MCF 10A (cell line): ENCODE data around the gene ADIG. TPM values are rescaled to one million over a fixed set of nuclear protein-coding genes. Genes with fewer than 3 reads are reported as not detected.

Source experiments
- BruUV-seq: library from RNA; stranded (reverse); fragments of 400-500 nt; replicated peaks from 2 replicates; lab custom pipeline; 2021; lab: Mats Ljungman, UMichigan
- CTCF ChIA-PET: fragments of 300-600 bp; sonication (Branson Sonifier 250); formaldehyde crosslinking; extraction: SDS; loops from one replicate; lab custom pipeline; 2021; ENCODE audit warnings: antibody characterized with exemption, inconsistent platforms; lab: Yijun Ruan, JAX
- POLR2A ChIA-PET: fragments of 300-600, 350-650 bp; sonication (Branson Sonifier 250); formaldehyde crosslinking; extraction: SDS; loops from one replicate; lab custom pipeline; 2020; ENCODE audit warnings: antibody characterized with exemption, inconsistent platforms; lab: Yijun Ruan, JAX
- DNase-seq: peaks from one replicate; pipeline ENCODE4 v3.0.0-alpha.2; 2018; ENCODE audit not compliant: unreplicated experiment
- H3K27ac Mint-ChIP-seq: one replicate; pipeline ENCODE4 v1.8.0; 2022; ENCODE audit warnings: mild to moderate bottlenecking, low read depth, mixed read lengths; ENCODE audit not compliant: unreplicated experiment
- H3K27me3 Mint-ChIP-seq: one replicate; pipeline ENCODE4 v1.8.0; 2022; ENCODE audit warnings: mixed read lengths; ENCODE audit not compliant: insufficient read depth, unreplicated experiment
- H3K36me3 Mint-ChIP-seq: one replicate; pipeline ENCODE4 v1.8.0; 2022; ENCODE audit warnings: mild to moderate bottlenecking, moderate library complexity, mixed read lengths; ENCODE audit not compliant: insufficient read depth, unreplicated experiment
- H3K4me1 Mint-ChIP-seq: one replicate; pipeline ENCODE4 v1.8.0; 2022; ENCODE audit warnings: mixed read lengths; ENCODE audit not compliant: insufficient read depth, unreplicated experiment
- H3K4me3 Mint-ChIP-seq: one replicate; pipeline ENCODE4 v1.8.0; 2022; ENCODE audit warnings: mild to moderate bottlenecking, moderate library complexity, mixed read lengths; ENCODE audit not compliant: unreplicated experiment
- H3K9me3 Mint-ChIP-seq: one replicate; pipeline ENCODE4 v1.8.0; 2022; ENCODE audit warnings: mixed read lengths; ENCODE audit not compliant: unreplicated experiment
- intact Hi-C: fragments of 100-400 bp; cut with micrococcal nuclease; formaldehyde crosslinking; loops from 2 replicates; pipeline ENCODE4 v1.14.1; 2022
- total RNA-seq: library from RNA; stranded (reverse); gene quantifications from 2 replicates; pipeline ENCODE4 v1.2.3, GENCODE V29; 2022
- TF ChIP-seq, protein P1 (sequence below): fragments of 200-600 bp; IDR thresholded peaks from one replicate; pipeline ENCODE4 v1.8.0; 2022; ENCODE audit warnings: antibody characterized with exemption, mild to moderate bottlenecking; ENCODE audit not compliant: unreplicated experiment

The ADIG gene
- total RNA-seq, 1 experiment from 2014 or later: not detected

DNA sequence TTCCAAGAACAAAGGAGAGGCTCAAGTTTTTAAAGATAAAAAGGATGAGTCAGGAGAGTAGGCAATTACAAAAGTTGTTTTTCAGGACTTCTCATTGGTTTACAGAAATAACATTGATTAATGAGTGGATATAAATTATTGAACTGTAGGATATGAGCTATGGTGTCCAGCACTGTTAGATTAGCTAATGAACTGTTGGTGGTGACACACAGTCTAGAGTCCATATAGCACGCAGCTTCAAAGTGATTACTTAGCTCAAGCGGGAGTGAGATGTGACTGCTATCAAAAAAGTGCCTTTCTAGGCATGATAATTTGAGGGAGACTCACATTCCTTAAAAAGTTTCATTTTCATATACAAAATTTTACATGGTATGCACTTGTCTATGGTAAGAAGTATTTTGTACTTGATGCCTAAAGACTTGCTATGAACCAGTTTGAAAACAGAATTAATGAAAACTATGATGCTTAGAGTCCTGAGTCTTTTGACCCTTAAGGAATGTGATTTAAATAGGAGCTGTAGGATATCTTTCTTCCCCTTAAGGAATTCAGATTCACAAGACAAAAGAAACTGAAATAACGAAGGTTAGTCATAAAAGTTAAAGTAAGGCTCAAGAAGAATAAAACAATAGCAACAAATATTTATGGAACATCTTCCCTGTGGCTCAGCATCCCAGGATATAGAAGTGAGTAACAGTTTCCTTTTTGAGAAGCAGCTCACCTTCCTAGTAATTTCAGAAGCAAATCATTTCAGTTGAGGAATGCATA is 22.2 kb upstream of the ADIG start:
- CTCF ChIA-PET: interaction anchor here (0.6 to 1.7 kb wide), 2 partner anchors 10 to 20 kb away, joined by 3 to 4 read pairs; no protein-coding TSS in a partner anchor
- Mint-ChIP-seq H3K4me1 (no peaks in the 10 kb centered on the region), H3K27me3 (no peaks in the 10 kb centered on the region), H3K36me3 (peaks cover 50% of the 10 kb centered on the region), H3K4me3 (no peak overlapping the region), H3K9me3 (no peaks in the 10 kb centered on the region), H3K27ac (no peak overlapping the region)
- TF ChIP-seq, protein P1, sequence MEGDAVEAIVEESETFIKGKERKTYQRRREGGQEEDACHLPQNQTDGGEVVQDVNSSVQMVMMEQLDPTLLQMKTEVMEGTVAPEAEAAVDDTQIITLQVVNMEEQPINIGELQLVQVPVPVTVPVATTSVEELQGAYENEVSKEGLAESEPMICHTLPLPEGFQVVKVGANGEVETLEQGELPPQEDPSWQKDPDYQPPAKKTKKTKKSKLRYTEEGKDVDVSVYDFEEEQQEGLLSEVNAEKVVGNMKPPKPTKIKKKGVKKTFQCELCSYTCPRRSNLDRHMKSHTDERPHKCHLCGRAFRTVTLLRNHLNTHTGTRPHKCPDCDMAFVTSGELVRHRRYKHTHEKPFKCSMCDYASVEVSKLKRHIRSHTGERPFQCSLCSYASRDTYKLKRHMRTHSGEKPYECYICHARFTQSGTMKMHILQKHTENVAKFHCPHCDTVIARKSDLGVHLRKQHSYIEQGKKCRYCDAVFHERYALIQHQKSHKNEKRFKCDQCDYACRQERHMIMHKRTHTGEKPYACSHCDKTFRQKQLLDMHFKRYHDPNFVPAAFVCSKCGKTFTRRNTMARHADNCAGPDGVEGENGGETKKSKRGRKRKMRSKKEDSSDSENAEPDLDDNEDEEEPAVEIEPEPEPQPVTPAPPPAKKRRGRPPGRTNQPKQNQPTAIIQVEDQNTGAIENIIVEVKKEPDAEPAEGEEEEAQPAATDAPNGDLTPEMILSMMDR: no peak
- DNase-seq: no peak
- POLR2A ChIA-PET: interaction anchor here (1.0 to 2.4 kb wide), 3 partner anchors 11 to 332 kb away, joined by 3 to 10 read pairs (median 3); no protein-coding TSS in a partner anchor
- intact Hi-C loops: no loop called here
- no TSS peak for BruUV-seq

DNA sequence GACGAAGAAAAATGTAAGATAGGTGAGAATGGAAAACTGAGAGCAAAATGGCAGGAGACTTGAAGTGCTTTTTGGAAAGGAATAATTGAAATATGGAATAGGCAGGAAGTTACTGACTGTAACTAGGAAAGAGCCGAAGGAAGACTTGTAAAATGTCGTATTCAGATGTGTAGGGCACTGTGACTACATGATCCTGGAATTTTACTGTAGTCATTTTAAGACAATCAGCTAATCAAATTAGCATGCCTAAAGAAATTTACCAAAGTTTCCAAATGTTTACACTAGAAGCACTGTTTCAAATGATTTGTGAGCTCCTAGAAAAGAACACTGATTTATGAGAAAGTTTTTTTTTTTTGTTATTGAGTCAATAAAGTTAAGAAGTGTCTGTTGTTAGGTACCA is 21.2 kb upstream of the ADIG start:
- Mint-ChIP-seq H3K27ac (no peak overlapping the region), H3K27me3 (no peaks in the 10 kb centered on the region), H3K4me3 (no peak overlapping the region), H3K9me3 (no peaks in the 10 kb centered on the region), H3K4me1 (no peaks in the 10 kb centered on the region), H3K36me3 (peaks cover 50% of the 10 kb centered on the region)
- DNase-seq: no peak
- CTCF ChIA-PET: interaction anchor here (1.0 to 1.7 kb wide), 2 partner anchors 9 to 15 kb away, joined by 3 to 4 read pairs; no protein-coding TSS in a partner anchor
- no TSS peak for BruUV-seq
- intact Hi-C loops: no loop called here
- POLR2A ChIA-PET: interaction anchor here (1.0 to 2.4 kb wide), 2 partner anchors 10 to 114 kb away, joined by 4 to 10 read pairs; no protein-coding TSS in a partner anchor
- TF ChIP-seq, protein P1: no peak

GRCh38 chr20:38563802-38564431 is 17.1 kb upstream of the ADIG start:
- peaks cover 67% of the 10 kb centered on the region for H3K36me3 Mint-ChIP-seq
- H3K4me3 Mint-ChIP-seq: no peak overlapping the region
- no TSS peak for BruUV-seq
- H3K27ac Mint-ChIP-seq: no peak overlapping the region
- ChIA-PET CTCF (no interaction called here), POLR2A (interaction anchor here (0.6 to 2.1 kb wide), 2 partner anchors 8 to 273 kb away, joined by 3 to 5 read pairs; no protein-coding TSS in a partner anchor)
- DNase-seq: no peak
- intact Hi-C loops: no loop called here
- no peaks in the 10 kb centered on the region for H3K27me3 Mint-ChIP-seq
- H3K9me3 Mint-ChIP-seq: no peaks in the 10 kb centered on the region
- no peaks in the 10 kb centered on the region for H3K4me1 Mint-ChIP-seq
- TF ChIP-seq, protein P1: no peak

DNA sequence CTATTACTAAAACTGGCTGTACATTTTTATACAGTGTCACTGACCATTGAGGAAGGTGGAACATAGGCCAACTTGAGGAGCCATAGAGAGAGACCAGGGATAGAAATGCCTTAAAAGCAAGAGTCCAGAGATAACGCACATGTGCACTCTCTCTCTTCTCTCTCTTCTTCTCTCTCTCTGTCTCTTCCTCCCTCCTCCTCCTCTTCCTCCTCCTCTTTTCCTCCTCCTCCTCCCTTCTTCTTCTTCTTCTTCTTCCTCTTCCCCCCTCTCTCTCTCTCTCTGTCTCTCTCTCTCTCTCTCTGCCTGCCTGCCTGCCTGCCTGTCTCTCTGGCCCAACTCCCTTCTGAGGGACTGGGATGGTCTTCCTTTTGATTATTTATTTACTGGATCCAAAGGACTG is 16.3 kb upstream of the ADIG start:
- no TSS peak for BruUV-seq
- CTCF ChIA-PET: interaction anchor here (0.5 kb wide), 1 partner anchor 26 kb away, joined by 5 read pairs; no protein-coding TSS in a partner anchor
- no peaks in the 10 kb centered on the region for H3K9me3 Mint-ChIP-seq
- H3K4me3 Mint-ChIP-seq: no peak overlapping the region
- no peak for DNase-seq
- TF ChIP-seq, protein P1: no peak
- no peaks in the 10 kb centered on the region for H3K4me1 Mint-ChIP-seq
- H3K36me3 Mint-ChIP-seq: peaks cover 62% of the 10 kb centered on the region
- intact Hi-C loops: no loop called here
- H3K27ac Mint-ChIP-seq: no peak overlapping the region
- POLR2A ChIA-PET: no interaction called here
- H3K27me3 Mint-ChIP-seq: no peaks in the 10 kb centered on the region
